ENCODE data around the gene AQP1. TPM values are rescaled to one million over a fixed set of nuclear protein-coding genes. Genes with fewer than 3 reads are reported as not detected.
A peak's percentile ranks its signal among the peaks of the same experiment; 100 is the strongest.

Gene AQP1
- total and polyA plus RNA-seq, 8 donors: 91.6 to 1,008 (median 183) TPM

DNA sequence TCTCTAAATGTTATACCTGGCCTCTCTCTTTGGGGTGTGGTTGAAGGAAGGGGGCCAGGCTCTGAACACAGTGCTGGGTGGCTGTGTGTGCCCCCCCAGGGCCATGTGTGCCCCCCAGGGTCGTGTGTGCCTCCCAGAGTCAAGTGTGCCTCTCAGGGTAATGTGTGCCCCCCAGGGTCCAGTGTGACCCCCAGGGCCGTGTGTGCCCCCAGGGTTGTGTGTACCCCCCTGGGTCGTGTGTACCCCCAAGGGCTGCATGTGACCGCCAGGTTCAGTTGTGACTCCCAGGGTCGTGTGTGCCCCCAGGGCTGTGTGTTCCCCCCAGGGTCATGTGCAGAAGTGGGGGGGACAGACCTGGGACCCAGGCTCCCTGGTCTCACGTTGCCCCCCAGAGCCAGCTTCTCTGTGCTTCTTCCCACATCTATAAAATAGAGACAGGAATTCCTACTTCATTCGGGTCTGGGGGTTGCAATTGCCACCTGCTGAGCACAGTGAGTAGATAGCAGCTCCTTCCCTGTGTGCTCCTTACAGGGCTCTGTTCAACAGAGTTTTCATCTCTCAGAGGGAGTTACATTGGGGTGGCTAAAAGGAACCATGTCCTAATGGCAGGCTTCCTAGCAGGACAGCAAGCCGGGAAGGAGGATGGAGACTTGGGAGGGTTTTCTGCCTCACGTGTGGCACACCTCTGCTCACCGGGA is 40.7 kb upstream of the AQP1 start:
- DNase-seq (peak in 1 of 4 donors; percentile 55), ATAC-seq (no peak)
- Histone ChIP-seq H3K9me3 (no peaks in the 10 kb centered on the region), H3K27me3 (no peaks in the 10 kb centered on the region), H3K4me1 (peaks cover 0 to 7% of the 10 kb centered on the region in 2 donors), H3K4me3 (no peak overlapping the region), H3K27ac (peak overlapping the region in 1 of 2 donors; percentile 2), H3K36me3 (peaks cover 0 to 12% of the 10 kb centered on the region in 2 donors)
- intact Hi-C loops (cut with DNase I): no loop called here
- TF ChIP-seq, protein P1, sequence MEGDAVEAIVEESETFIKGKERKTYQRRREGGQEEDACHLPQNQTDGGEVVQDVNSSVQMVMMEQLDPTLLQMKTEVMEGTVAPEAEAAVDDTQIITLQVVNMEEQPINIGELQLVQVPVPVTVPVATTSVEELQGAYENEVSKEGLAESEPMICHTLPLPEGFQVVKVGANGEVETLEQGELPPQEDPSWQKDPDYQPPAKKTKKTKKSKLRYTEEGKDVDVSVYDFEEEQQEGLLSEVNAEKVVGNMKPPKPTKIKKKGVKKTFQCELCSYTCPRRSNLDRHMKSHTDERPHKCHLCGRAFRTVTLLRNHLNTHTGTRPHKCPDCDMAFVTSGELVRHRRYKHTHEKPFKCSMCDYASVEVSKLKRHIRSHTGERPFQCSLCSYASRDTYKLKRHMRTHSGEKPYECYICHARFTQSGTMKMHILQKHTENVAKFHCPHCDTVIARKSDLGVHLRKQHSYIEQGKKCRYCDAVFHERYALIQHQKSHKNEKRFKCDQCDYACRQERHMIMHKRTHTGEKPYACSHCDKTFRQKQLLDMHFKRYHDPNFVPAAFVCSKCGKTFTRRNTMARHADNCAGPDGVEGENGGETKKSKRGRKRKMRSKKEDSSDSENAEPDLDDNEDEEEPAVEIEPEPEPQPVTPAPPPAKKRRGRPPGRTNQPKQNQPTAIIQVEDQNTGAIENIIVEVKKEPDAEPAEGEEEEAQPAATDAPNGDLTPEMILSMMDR (IDR thresholded peaks at IDR 0.05): no peak

DNA sequence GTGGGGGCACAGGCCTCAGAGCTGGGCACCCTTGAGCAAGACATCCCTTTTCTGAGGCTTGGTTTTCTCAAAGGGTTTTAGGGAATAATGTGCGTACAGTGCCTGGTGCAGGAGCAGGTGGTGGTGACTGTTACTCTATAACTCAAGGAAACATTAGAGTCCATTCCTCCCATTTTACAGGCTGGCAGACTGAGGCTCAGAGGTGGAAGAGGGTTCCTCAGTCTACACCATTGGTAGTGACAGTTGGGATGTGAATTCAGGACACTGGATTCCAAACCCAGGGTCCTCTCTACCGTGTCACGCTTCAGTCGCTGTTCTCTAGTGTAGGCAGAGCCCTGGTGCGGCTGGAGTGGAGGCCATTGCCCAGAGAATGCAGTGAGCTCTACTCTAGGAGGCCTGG is 40.0 kb upstream of the AQP1 start:
- peaks cover 0 to 7% of the 10 kb centered on the region in 2 donors for H3K4me1 ChIP-seq

DNA sequence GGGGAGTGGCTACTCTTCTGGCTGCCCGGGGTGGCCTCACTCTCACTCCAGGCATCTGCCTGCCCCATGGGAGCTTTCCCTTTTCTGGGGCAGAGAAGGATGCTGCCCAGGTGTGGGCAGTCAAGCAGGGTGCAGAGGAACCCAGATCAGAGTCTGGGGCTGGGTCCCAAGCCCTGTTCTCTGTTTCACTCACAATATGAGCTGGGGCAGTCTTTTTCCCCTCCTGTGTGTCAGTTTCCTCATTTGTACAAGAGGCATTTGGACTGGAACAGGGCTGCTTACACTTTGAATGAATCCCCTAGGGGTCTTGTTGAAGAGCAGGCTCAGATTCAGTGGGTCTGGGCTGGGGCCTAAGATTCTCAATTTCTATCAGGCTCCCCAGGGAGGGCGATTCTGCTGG is 38.4 kb upstream of the AQP1 start:
- Histone ChIP-seq H3K9me3 (no peaks in the 10 kb centered on the region), H3K27ac (no peak overlapping the region), H3K4me3 (no peak overlapping the region), H3K36me3 (peaks cover 0 to 12% of the 10 kb centered on the region in 2 donors), H3K27me3 (no peaks in the 10 kb centered on the region), H3K4me1 (peaks cover 0 to 10% of the 10 kb centered on the region in 2 donors)
- intact Hi-C loops (cut with DNase I): no loop called here
- DNase-seq: no peak
- TF ChIP-seq, protein P1 (IDR thresholded peaks at IDR 0.05): no peak
- no peak for ATAC-seq

More for the DNA sequence above, 40.0 kb upstream of the AQP1 start:
- Histone ChIP-seq H3K27me3 (no peaks in the 10 kb centered on the region), H3K36me3 (peaks cover 0 to 12% of the 10 kb centered on the region in 2 donors), H3K9me3 (no peaks in the 10 kb centered on the region), H3K27ac (no peak overlapping the region), H3K4me3 (no peak overlapping the region)
- TF ChIP-seq, protein P1 (IDR thresholded peaks at IDR 0.05): no peak
- intact Hi-C loops (cut with DNase I): no loop called here
- no peak for DNase-seq
- no peak for ATAC-seq

DNA sequence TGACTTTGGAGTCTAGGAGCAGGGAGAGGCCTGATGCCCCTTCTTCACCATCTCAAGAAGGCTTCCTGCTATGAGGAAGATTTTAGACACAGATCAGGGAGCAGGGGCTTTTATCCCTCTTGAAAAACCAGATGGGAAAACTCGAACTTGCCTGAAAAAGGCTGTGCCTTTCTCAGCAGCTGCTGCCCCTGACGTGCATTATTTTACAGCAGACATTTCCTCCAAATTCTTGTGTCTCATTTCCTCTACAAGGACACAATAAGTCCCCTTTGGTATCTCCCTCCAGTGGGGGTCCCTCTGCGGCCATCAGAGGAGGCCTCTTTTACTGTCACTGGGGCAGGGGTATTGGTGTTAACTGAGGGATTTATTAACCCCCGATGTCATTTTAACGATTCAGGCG is 38.0 kb upstream of the AQP1 start:
- TF ChIP-seq, protein P1 (IDR thresholded peaks at IDR 0.05): no peak
- ATAC-seq (no peak), DNase-seq (no peak)
- peaks cover 0 to 12% of the 10 kb centered on the region in 2 donors for H3K36me3 ChIP-seq
- no peak overlapping the region for H3K4me3 ChIP-seq
- no peaks in the 10 kb centered on the region for H3K9me3 ChIP-seq
- no peak overlapping the region for H3K27ac ChIP-seq
- no peaks in the 10 kb centered on the region for H3K27me3 ChIP-seq
- intact Hi-C loops (cut with DNase I): no loop called here
- H3K4me1 ChIP-seq: peaks cover 0 to 10% of the 10 kb centered on the region in 2 donors

DNA sequence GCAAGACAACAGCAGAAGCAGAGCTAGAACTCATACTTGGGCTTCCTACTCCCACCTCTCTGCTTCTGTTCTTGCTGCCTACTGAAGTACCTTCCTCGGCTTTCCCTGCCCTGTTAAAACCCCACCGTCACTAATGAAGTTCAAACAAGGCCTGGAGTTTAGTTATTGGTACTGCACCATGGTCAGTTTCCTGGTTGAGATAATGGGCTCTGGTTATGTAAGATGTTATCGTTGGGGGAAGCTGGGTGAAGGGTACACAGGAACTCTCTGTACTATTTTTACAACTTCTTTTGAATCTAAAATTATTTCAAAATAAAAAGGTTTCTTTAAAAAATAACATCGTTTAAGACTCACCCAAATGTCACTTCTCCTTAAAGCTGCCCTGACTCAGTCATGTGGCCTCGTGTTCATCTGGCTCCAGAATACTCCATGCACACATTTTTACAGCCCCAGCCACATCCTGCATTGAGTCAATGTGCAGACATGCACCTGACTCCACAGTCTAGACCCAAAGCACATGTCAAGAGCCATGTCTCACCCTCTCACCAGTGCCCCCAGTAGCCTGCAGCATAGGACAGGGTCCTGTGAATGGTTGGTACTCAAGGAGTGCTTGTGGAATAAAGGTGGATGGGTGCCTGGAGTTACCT is 36.9 kb upstream of the AQP1 start:
- Histone ChIP-seq H3K4me1 (peaks cover 0 to 10% of the 10 kb centered on the region in 2 donors), H3K4me3 (no peak overlapping the region), H3K27ac (no peak overlapping the region), H3K27me3 (no peaks in the 10 kb centered on the region), H3K9me3 (no peaks in the 10 kb centered on the region), H3K36me3 (peaks cover 0 to 12% of the 10 kb centered on the region in 2 donors)
- ATAC-seq: no peak
- no peak for DNase-seq
- TF ChIP-seq, protein P1 (IDR thresholded peaks at IDR 0.05): no peak
- intact Hi-C loops (cut with DNase I): no loop called here
